Measurements from ENCODE around the gene LCE7A. TPM values are rescaled to one million over a fixed set of nuclear protein-coding genes. Genes with fewer than 3 reads are reported as not detected.

Gene LCE7A
- total RNA-seq (not detected), polyA plus RNA-seq (not detected)

GRCh38 chr1:152859696-152860095 is at the start of gene LCE7A:
TSS of gene LCE7A (plus strand) at chr1:152859996. CDS start at chr1:152860698, 702 bp downstream.
- WGBS, 2 donors: 85 to 90% methylated on average over 3 of the region's 3 CpGs
- Histone ChIP-seq H3K4me3 (no peak within 1 kb of the TSS), H3K27ac (no peak within 1 kb of the TSS), H3K27me3 (no peaks in the 10 kb centered on the region), H3K4me1 (peaks cover 0 to 10% (median 0%) of the 10 kb centered on the region in 4 donors), H3K36me3 (no peaks in the 10 kb centered on the region), H3K9me3 (no peaks in the 10 kb centered on the region)
- no peak for TF ChIP-seq CTCF (IDR thresholded peaks at IDR 0.05)
- TF ChIP-seq EP300 (IDR thresholded peaks at IDR 0.05): no peak
- no peak for TF ChIP-seq POLR2A (IDR thresholded peaks at IDR 0.05)
- no peak for TF ChIP-seq POLR2AphosphoS5 (IDR thresholded peaks at IDR 0.05)
- intact Hi-C loops (cut with DNase I): no loop called here
- DNase-seq: no peak

- Histone ChIP-seq H3K4me3 (no peak overlapping the region), H3K27me3 (no peaks in the 10 kb centered on the region), H3K27ac (no peak overlapping the region), H3K4me1 (no peaks in the 10 kb centered on the region), H3K36me3 (no peaks in the 10 kb centered on the region), H3K9me3 (no peaks in the 10 kb centered on the region)
- intact Hi-C loops (cut with DNase I): no loop called here
- TF ChIP-seq CTCF (IDR thresholded peaks at IDR 0.05) (no peak), EP300 (IDR thresholded peaks at IDR 0.05) (no peak), POLR2A (IDR thresholded peaks at IDR 0.05) (no peak), POLR2AphosphoS5 (IDR thresholded peaks at IDR 0.05) (no peak)
- DNase-seq: no peak
- WGBS, 2 donors: 79 to 80% methylated on average over 2 of the region's 2 CpGs
Measured at GRCh38 chr1:152811050-152811449, 48.7 kb upstream of the LCE7A start.

GRCh38 chr1:152811671-152812070 is 48.1 kb upstream of the LCE7A start, which contains the start of gene LCE1B:
TSS of gene LCE1B (plus strand) at chr1:152811971. CDS start at chr1:152812447, 476 bp downstream.
- no peak for TF ChIP-seq POLR2AphosphoS5 (IDR thresholded peaks at IDR 0.05)
- no peak for TF ChIP-seq POLR2A (IDR thresholded peaks at IDR 0.05)
- no peak for TF ChIP-seq EP300 (IDR thresholded peaks at IDR 0.05)
- TF ChIP-seq CTCF (IDR thresholded peaks at IDR 0.05): no peak
- intact Hi-C loops (cut with DNase I): no loop called here

GRCh38 chr1:152817309-152817708 is 42.5 kb upstream of the LCE7A start:
- DNase-seq: no peak
- intact Hi-C loops (cut with DNase I): no loop called here
- WGBS, 2 donors: 82 to 85% methylated on average over 6 of the region's 6 CpGs
- H3K4me1 ChIP-seq: no peaks in the 10 kb centered on the region
- H3K27me3 ChIP-seq: no peaks in the 10 kb centered on the region
- no peaks in the 10 kb centered on the region for H3K9me3 ChIP-seq
- H3K36me3 ChIP-seq: no peaks in the 10 kb centered on the region
- no peak overlapping the region for H3K4me3 ChIP-seq
- TF ChIP-seq POLR2A (IDR thresholded peaks at IDR 0.05): no peak
- TF ChIP-seq CTCF (IDR thresholded peaks at IDR 0.05): no peak
- no peak for TF ChIP-seq POLR2AphosphoS5 (IDR thresholded peaks at IDR 0.05)
- TF ChIP-seq EP300 (IDR thresholded peaks at IDR 0.05): no peak
- no peak overlapping the region for H3K27ac ChIP-seq

More at GRCh38 chr1:152811671-152812070, 48.1 kb upstream of the LCE7A start, which contains the start of gene LCE1B:
- no peaks in the 10 kb centered on the region for H3K36me3 ChIP-seq
- no peak within 1 kb of the TSS for H3K27ac ChIP-seq
- DNase-seq: no peak
- WGBS, 2 donors: 62 to 78% methylated on average over 2 of the region's 2 CpGs
- H3K4me3 ChIP-seq: no peak within 1 kb of the TSS
- H3K4me1 ChIP-seq: no peaks in the 10 kb centered on the region
- H3K9me3 ChIP-seq: no peaks in the 10 kb centered on the region
- H3K27me3 ChIP-seq: no peaks in the 10 kb centered on the region

GRCh38 chr1:152823294-152823693 is 36.5 kb upstream of the LCE7A start:
- no peaks in the 10 kb centered on the region for H3K27me3 ChIP-seq
- intact Hi-C loops (cut with DNase I): no loop called here
- H3K9me3 ChIP-seq: no peaks in the 10 kb centered on the region
- H3K36me3 ChIP-seq: no peaks in the 10 kb centered on the region
- 37 to 46% methylated on average over 5 of the region's 5 CpGs for WGBS, 2 donors
- no peaks in the 10 kb centered on the region for H3K4me1 ChIP-seq
- H3K4me3 ChIP-seq: no peak overlapping the region
- no peak for DNase-seq
- TF ChIP-seq POLR2AphosphoS5 (IDR thresholded peaks at IDR 0.05) (no peak), EP300 (IDR thresholded peaks at IDR 0.05) (no peak), POLR2A (IDR thresholded peaks at IDR 0.05) (no peak), CTCF (IDR thresholded peaks at IDR 0.05) (no peak)
- no peak overlapping the region for H3K27ac ChIP-seq

All from sigmoid colon (tissue), 7 donors.